HL-60/S4 treated with phorbol 12-myristate 13-acetate at 8.2 ng/mL for 4 days and 3 days (cell line): ENCODE measurements around the gene CLCN3.
"Not testable (repeated sequence)": the region's sequence is repeated elsewhere in the genome, so short reads cannot be mapped to it uniquely, and the experiment has no call there.

Experiments used
- in situ Hi-C: fragments of 300-500 bp; cut with MboI; formaldehyde crosslinking; loops from 2 replicates; pipeline ENCODE4 v1.15.0; 2022; ENCODE audit warnings: low sequenced_read_pairs

Gene CLCN3

GRCh38 chr4:169768385-169768784 lies 148.0 kb downstream of the CLCN3 start:
- in situ Hi-C loops, result no loop called here

- in situ Hi-C loops, result no loop called here
Measured at GRCh38 chr4:169770416-169770815, 150.0 kb downstream of the CLCN3 start.

- in situ Hi-C loops, result not testable (repeated sequence)
Measured at GRCh38 chr4:169771556-169772080, 151.2 kb downstream of the CLCN3 start.
